NCI-H524 treated with DMSO at 0.1 percent for 48 hours (cell line): Measurements from ENCODE around the gene BIRC2.

ENCODE experiments used
- DNase-seq: peaks from one replicate; lab custom pipeline; 2025; lab: John Stamatoyannopoulos, UW

Gene BIRC2

GRCh38 chr11:102375720-102376399, 28.8 kb downstream of the BIRC2 start:
- no peak for DNase-seq

- DNase-seq = no peak
These were observed 30.9 kb downstream of the BIRC2 start for GRCh38 chr11:102377891-102378290.

GRCh38 chr11:102378818-102379217, 31.8 kb downstream of the BIRC2 start:
- DNase-seq = no peak

- DNase-seq = no peak
These were observed 35.4 kb downstream of the BIRC2 start for GRCh38 chr11:102382384-102382783.

- DNase-seq = no peak
These were observed 36.8 kb downstream of the BIRC2 start for GRCh38 chr11:102383839-102384238.

- no peak for DNase-seq
These were observed 37.5 kb downstream of the BIRC2 start for GRCh38 chr11:102384419-102385079.

GRCh38 chr11:102385085-102386007, 38.3 kb downstream of the BIRC2 start:
- DNase-seq = no peak

- DNase-seq = no peak
These were observed 39.2 kb downstream of the BIRC2 start for GRCh38 chr11:102386136-102386734.

GRCh38 chr11:102387043-102387781, 40.2 kb downstream of the BIRC2 start:
- DNase-seq = no peak

- no peak for DNase-seq
These were observed 42.2 kb downstream of the BIRC2 start for GRCh38 chr11:102389253-102389652.

GRCh38 chr11:102390667-102391465, 43.9 kb downstream of the BIRC2 start:
- no peak for DNase-seq

- no peak for DNase-seq
These were observed 44.7 kb downstream of the BIRC2 start for GRCh38 chr11:102391549-102392237.

GRCh38 chr11:102393272-102393730, 46.3 kb downstream of the BIRC2 start:
- no peak for DNase-seq

GRCh38 chr11:102395720-102396393, 48.8 kb downstream of the BIRC2 start:
- no peak for DNase-seq

- DNase-seq = no peak
These were observed 49.9 kb downstream of the BIRC2 start for GRCh38 chr11:102396708-102397563.

- DNase-seq = no peak
These were observed 51.3 kb downstream of the BIRC2 start for GRCh38 chr11:102398297-102398696.

- no peak for DNase-seq
These were observed 52.2 kb downstream of the BIRC2 start for GRCh38 chr11:102399189-102399588.

GRCh38 chr11:102400603-102401002, 53.6 kb downstream of the BIRC2 start:
- DNase-seq = no peak
